ENCODE measurements around the gene GFOD1. TPM values are rescaled to one million over a fixed set of nuclear protein-coding genes. Genes with fewer than 3 reads are reported as not detected.

The GFOD1 gene
- total RNA-seq, 6 experiments from 2014 or later: 2.3 to 4.7 (median 2.9) TPM

- no peak for DNase-seq
- H3K36me3 Mint-ChIP-seq (ENCODE audit: low read depth): no peaks in the 10 kb centered on the region
- peaks cover 27% of the 10 kb centered on the region for H3K4me1 Mint-ChIP-seq (ENCODE audit: low read depth)
- peak overlapping the region; percentile 3; the same call in 1 of the 2 replicates for H3K4me3 Mint-ChIP-seq
- H3K9me3 Mint-ChIP-seq: no peaks in the 10 kb centered on the region
- TF ChIP-seq CTCF (IDR thresholded peaks at IDR 0.05): no peak
- peak overlapping the region; percentile 5; the same call in 1 of the 2 replicates for H3K27ac Mint-ChIP-seq
- no peaks in the 10 kb centered on the region; the same call in 1 of the 2 replicates for H3K27me3 Mint-ChIP-seq (ENCODE audit: insufficient read depth)
Measured at GRCh38 chr6:13373488-13373886, 113.9 kb downstream of the GFOD1 start.

GRCh38 chr6:13372688-13373487 is 114.5 kb downstream of the GFOD1 start:
- no peaks in the 10 kb centered on the region; the same call in 1 of the 2 replicates for H3K27me3 Mint-ChIP-seq (ENCODE audit: insufficient read depth)
- no peak for TF ChIP-seq CTCF (IDR thresholded peaks at IDR 0.05)
- peak; percentile 30 for DNase-seq
- H3K27ac Mint-ChIP-seq: peak overlapping the region; percentile 5; the same call in 1 of the 2 replicates
- peaks cover 33% of the 10 kb centered on the region for H3K4me1 Mint-ChIP-seq (ENCODE audit: low read depth)
- H3K36me3 Mint-ChIP-seq (ENCODE audit: low read depth): no peaks in the 10 kb centered on the region
- H3K9me3 Mint-ChIP-seq: no peaks in the 10 kb centered on the region
- peak overlapping the region; percentile 3 for H3K4me3 Mint-ChIP-seq

- no peak overlapping the region for H3K4me3 Mint-ChIP-seq
Measured at GRCh38 chr6:13372076-13372475, 115.3 kb downstream of the GFOD1 start.

GRCh38 chr6:13371421-13372072 is 115.9 kb downstream of the GFOD1 start:
- no peaks in the 10 kb centered on the region for H3K9me3 Mint-ChIP-seq
- no peak overlapping the region for H3K4me3 Mint-ChIP-seq
- H3K36me3 Mint-ChIP-seq (ENCODE audit: low read depth): no peaks in the 10 kb centered on the region
- peaks cover 40% of the 10 kb centered on the region for H3K4me1 Mint-ChIP-seq (ENCODE audit: low read depth)
- H3K27me3 Mint-ChIP-seq (ENCODE audit: insufficient read depth): no peaks in the 10 kb centered on the region; the same call in 1 of the 2 replicates
- no peak for DNase-seq
- no peak overlapping the region for H3K27ac Mint-ChIP-seq
- no peak for TF ChIP-seq CTCF (IDR thresholded peaks at IDR 0.05)

More at GRCh38 chr6:13372076-13372475, 115.3 kb downstream of the GFOD1 start:
- Mint-ChIP-seq H3K36me3 (ENCODE audit: low read depth) (no peaks in the 10 kb centered on the region), H3K27me3 (ENCODE audit: insufficient read depth) (no peaks in the 10 kb centered on the region; the same call in 1 of the 2 replicates), H3K9me3 (no peaks in the 10 kb centered on the region), H3K27ac (no peak overlapping the region), H3K4me1 (ENCODE audit: low read depth) (peaks cover 40% of the 10 kb centered on the region)
- no peak for DNase-seq
- no peak for TF ChIP-seq CTCF (IDR thresholded peaks at IDR 0.05)

GRCh38 chr6:13370623-13371022 is 116.8 kb downstream of the GFOD1 start:
- DNase-seq: no peak
- Mint-ChIP-seq H3K4me3 (no peak overlapping the region), H3K9me3 (no peaks in the 10 kb centered on the region), H3K36me3 (ENCODE audit: low read depth) (no peaks in the 10 kb centered on the region), H3K27ac (no peak overlapping the region), H3K27me3 (ENCODE audit: insufficient read depth) (no peaks in the 10 kb centered on the region), H3K4me1 (ENCODE audit: low read depth) (peaks cover 40% of the 10 kb centered on the region)
- TF ChIP-seq CTCF (IDR thresholded peaks at IDR 0.05): no peak
